HCT116 (cell line): ENCODE results near the gene TAOK3.

Source experiments
- CTCF ChIP-seq, 3 experiments: fragments of 200-600 bp in 1 of 3; sonication (generic) in 1 of 3; IDR thresholded peaks in 2 of 3; conservative IDR thresholded peaks in 1 of 3; 2 replicates each; pipeline ENCODE4 v1.5.1; 2012 to 2017; ENCODE audit warnings: low read depth in 2 of 3, low read length in 2 of 3, antibody characterized with exemption in 1 of 3, borderline replicate concordance in 1 of 3, control low read depth in 1 of 3, mild to moderate bottlenecking in 1 of 3, mixed read lengths in 1 of 3, mixed run types in 1 of 3, moderate library complexity in 1 of 3; ENCODE audit not compliant: insufficient read depth in 1 of 3
- EZH2 ChIP-seq: fragments of 200-600 bp; sonication (generic); IDR thresholded peaks from 2 replicates; pipeline ENCODE4 v1.6.1; 2017; ENCODE audit warnings: antibody characterized with exemption, mixed run types
- FOSL1 ChIP-seq: IDR thresholded peaks from 2 replicates; pipeline ENCODE4 v1.6.1; 2012; ENCODE audit warnings: low read depth
- MAX ChIP-seq: IDR thresholded peaks from 2 replicates; pipeline ENCODE4 v1.6.1; 2012
- POLR2A ChIP-seq: IDR thresholded peaks from 2 replicates; pipeline ENCODE4 v1.7.0; 2011; ENCODE audit warnings: borderline replicate concordance; ENCODE audit not compliant: insufficient read depth, insufficient read length; ENCODE audit errors: extremely low read depth
- POLR2AphosphoS5 ChIP-seq: IDR thresholded peaks from 2 replicates; pipeline ENCODE4 v1.6.1; 2011; ENCODE audit warnings: mild to moderate bottlenecking, low read depth, low read length, moderate library complexity
- SP1 ChIP-seq: IDR thresholded peaks from 2 replicates; pipeline ENCODE4 v1.6.1; 2012; ENCODE audit warnings: low read depth
- TCF7L2 ChIP-seq: IDR thresholded peaks from 2 replicates; pipeline ENCODE4 v1.7.0; 2011; ENCODE audit warnings: borderline replicate concordance, inconsistent platforms; ENCODE audit not compliant: insufficient read depth, insufficient read length; ENCODE audit errors: extremely low read depth
- YY1 ChIP-seq: IDR thresholded peaks from 2 replicates; pipeline ENCODE4 v1.6.1; 2011; ENCODE audit warnings: low read length, low read depth, moderate library complexity, mild to moderate bottlenecking; ENCODE audit not compliant: insufficient replicate concordance; ENCODE audit errors: extremely low read depth

- no peak for TF ChIP-seq CTCF (IDR thresholded peaks at IDR 0.05 in 2 of 3, conservative IDR thresholded peaks at IDR 0.05 in 1 of 3; ENCODE audit: borderline replicate concordance in 1 of 3, insufficient read depth in 1 of 3, low read depth in 2 of 3, low read length in 2 of 3)
- no peak for TF ChIP-seq EZH2
- no peak for TF ChIP-seq POLR2A
- TF ChIP-seq TCF7L2: no peak
- no peak for TF ChIP-seq POLR2AphosphoS5
- no peak for TF ChIP-seq YY1
- TF ChIP-seq SP1: no peak
- no peak for TF ChIP-seq FOSL1
- TF ChIP-seq MAX: no peak
These were observed 19.0 kb downstream of the TAOK3 start for GRCh38 chr12:118353721-118354120.
